C4-2B (cell line): ENCODE results near the gene KIF6.

Source experiments
- ZFX ChIP-seq: fragments of 450-650 bp; IDR thresholded peaks from 2 replicates; pipeline ENCODE4 v1.6.1; 2017
- TF ChIP-seq, protein P1 (sequence below): fragments of 450-650 bp; conservative IDR thresholded peaks from 2 replicates; pipeline ENCODE4 v1.5.1; 2017; ENCODE audit warnings: mild to moderate bottlenecking

DNA sequence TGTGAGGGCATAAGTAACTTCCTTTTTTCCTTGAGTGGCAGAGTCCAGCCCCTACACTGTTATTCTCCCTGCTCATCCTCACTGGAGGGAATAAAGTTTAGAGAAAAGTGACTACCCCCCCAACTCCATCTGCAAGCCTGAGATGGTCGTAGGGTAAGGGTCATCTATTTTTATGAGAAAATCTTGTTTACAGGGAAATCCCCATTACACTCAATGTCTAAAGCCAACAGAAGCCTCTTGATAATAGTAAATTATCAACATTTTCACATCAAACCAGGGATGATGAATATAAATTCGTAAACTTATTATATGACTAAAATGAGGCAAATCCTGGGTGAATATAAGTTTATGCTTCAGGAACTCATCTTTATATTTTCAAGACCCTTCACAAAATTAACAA, 228.8 kb downstream of the KIF6 start:
- TF ChIP-seq, protein P1, sequence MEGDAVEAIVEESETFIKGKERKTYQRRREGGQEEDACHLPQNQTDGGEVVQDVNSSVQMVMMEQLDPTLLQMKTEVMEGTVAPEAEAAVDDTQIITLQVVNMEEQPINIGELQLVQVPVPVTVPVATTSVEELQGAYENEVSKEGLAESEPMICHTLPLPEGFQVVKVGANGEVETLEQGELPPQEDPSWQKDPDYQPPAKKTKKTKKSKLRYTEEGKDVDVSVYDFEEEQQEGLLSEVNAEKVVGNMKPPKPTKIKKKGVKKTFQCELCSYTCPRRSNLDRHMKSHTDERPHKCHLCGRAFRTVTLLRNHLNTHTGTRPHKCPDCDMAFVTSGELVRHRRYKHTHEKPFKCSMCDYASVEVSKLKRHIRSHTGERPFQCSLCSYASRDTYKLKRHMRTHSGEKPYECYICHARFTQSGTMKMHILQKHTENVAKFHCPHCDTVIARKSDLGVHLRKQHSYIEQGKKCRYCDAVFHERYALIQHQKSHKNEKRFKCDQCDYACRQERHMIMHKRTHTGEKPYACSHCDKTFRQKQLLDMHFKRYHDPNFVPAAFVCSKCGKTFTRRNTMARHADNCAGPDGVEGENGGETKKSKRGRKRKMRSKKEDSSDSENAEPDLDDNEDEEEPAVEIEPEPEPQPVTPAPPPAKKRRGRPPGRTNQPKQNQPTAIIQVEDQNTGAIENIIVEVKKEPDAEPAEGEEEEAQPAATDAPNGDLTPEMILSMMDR, result no peak
- no peak for TF ChIP-seq ZFX
